A673 (cell line): Measurements from ENCODE around the gene PXDN. TPM values are rescaled to one million over a fixed set of nuclear protein-coding genes. Genes with fewer than 3 reads are reported as not detected.
A peak's percentile ranks its signal among the peaks of the same experiment; 100 is the strongest.

Experiments
- BruUV-seq: library from RNA; stranded (reverse); fragments of 400-500 nt; replicated peaks from 2 replicates; lab custom pipeline; 2021; lab: Mats Ljungman, UMichigan
- CTCF ChIA-PET: fragments of 300-600 bp; sonication (Branson Sonifier 250); formaldehyde crosslinking; loops from one replicate; lab custom pipeline; 2022; ENCODE audit warnings: antibody characterized with exemption; lab: Charles Lee
- POLR2A ChIA-PET: fragments of 300-600 bp; sonication (Branson Sonifier 250); formaldehyde crosslinking; loops from one replicate; lab custom pipeline; 2022; ENCODE audit warnings: antibody characterized with exemption; ENCODE audit not compliant: low non-redundant PET; lab: Charles Lee
- DNase-seq: peaks from one replicate; pipeline ENCODE4 v3.0.0-alpha.2; 2015; ENCODE audit warnings: low spot score
- H3K27ac ChIP-seq: fragments of 200-600 bp; sonication (generic); 2 replicates; pipeline ENCODE4 v1.5.1; 2016; ENCODE audit warnings: mixed run types, low read depth, mild to moderate bottlenecking, mixed read lengths, antibody characterized with exemption, low read length; ENCODE audit not compliant: poor library complexity, severe bottlenecking
- H3K27me3 ChIP-seq: fragments of 200-600 bp; sonication (generic); replicated peaks from 2 replicates; pipeline ENCODE4 v1.6.1; 2017; ENCODE audit warnings: mixed run types, low read depth, mild to moderate bottlenecking, mixed read lengths, antibody characterized with exemption, low read length; ENCODE audit not compliant: insufficient read depth, poor library complexity
- H3K36me3 ChIP-seq: fragments of 200-600 bp; sonication (generic); 2 replicates; pipeline ENCODE4 v1.6.1; 2016; ENCODE audit warnings: mixed run types, mild to moderate bottlenecking, mixed read lengths, antibody characterized with exemption, low read length; ENCODE audit not compliant: insufficient read depth, poor library complexity, severe bottlenecking
- H3K4me1 ChIP-seq: fragments of 200-600 bp; sonication (generic); 2 replicates; pipeline ENCODE4 v1.6.1; 2017; ENCODE audit warnings: mixed run types, mild to moderate bottlenecking, mixed read lengths, antibody characterized with exemption, low read length; ENCODE audit not compliant: insufficient read depth, poor library complexity, severe bottlenecking
- H3K4me3 ChIP-seq: fragments of 200-600 bp; sonication (generic); 2 replicates; pipeline ENCODE4 v1.5.1; 2016; ENCODE audit warnings: low read depth, mixed run types, mild to moderate bottlenecking, mixed read lengths, low read length; ENCODE audit not compliant: poor library complexity, severe bottlenecking
- H3K9me3 ChIP-seq: fragments of 200-600 bp; sonication (generic); 2 replicates; pipeline ENCODE4 v1.6.1; 2016; ENCODE audit warnings: mixed run types, low read depth, mild to moderate bottlenecking, mixed read lengths, antibody characterized with exemption, low read length; ENCODE audit not compliant: poor library complexity, severe bottlenecking
- CTCF ChIP-seq: fragments of 300-800, 200-600 bp; sonication (generic); conservative IDR thresholded peaks from 2 replicates; pipeline ENCODE4 v1.5.1; 2017; ENCODE audit warnings: low read depth, mild to moderate bottlenecking, antibody characterized with exemption, low read length, moderate library complexity, mixed read lengths
- EZH2 ChIP-seq: fragments of 200-600 bp; sonication (generic); IDR thresholded peaks from 2 replicates; pipeline ENCODE4 v1.6.1; 2017; ENCODE audit warnings: borderline replicate concordance, low read depth, mild to moderate bottlenecking, mixed read lengths, antibody characterized with exemption, low read length; ENCODE audit not compliant: poor library complexity, severe bottlenecking
- intact Hi-C: fragments of 100-400 bp; cut with micrococcal nuclease; formaldehyde crosslinking; loops from one replicate; pipeline ENCODE4 v1.10.0; 2022; ENCODE audit not compliant: unreplicated experiment
- total RNA-seq: library from RNA; stranded (reverse); gene quantifications from 2 replicates; pipeline ENCODE4 v1.2.3, GENCODE V29; 2021

PXDN gene
- total RNA-seq, 1 experiment from 2014 or later: 162 TPM

GRCh38 chr2:1655461-1655860 lies 88.9 kb downstream of the PXDN start:
- CTCF ChIA-PET: no interaction called here
- no TSS peak for BruUV-seq
- peaks cover 46% of the 10 kb centered on the region for H3K36me3 ChIP-seq
- no peak overlapping the region for H3K27ac ChIP-seq
- no peaks in the 10 kb centered on the region for H3K4me1 ChIP-seq
- DNase-seq: no peak
- POLR2A ChIA-PET: no interaction called here
- no peaks in the 10 kb centered on the region for H3K9me3 ChIP-seq
- H3K27me3 ChIP-seq: no peaks in the 10 kb centered on the region
- intact Hi-C loops: no loop called here
- no peak overlapping the region for H3K4me3 ChIP-seq
- TF ChIP-seq EZH2: no peak
- TF ChIP-seq CTCF: no peak

GRCh38 chr2:1654696-1655374 lies 89.5 kb downstream of the PXDN start:
- Histone ChIP-seq H3K4me3 (no peak overlapping the region), H3K9me3 (no peaks in the 10 kb centered on the region), H3K27me3 (no peaks in the 10 kb centered on the region), H3K27ac (no peak overlapping the region), H3K36me3 (peaks cover 42% of the 10 kb centered on the region), H3K4me1 (no peaks in the 10 kb centered on the region)
- CTCF ChIA-PET: no interaction called here
- no peak for DNase-seq
- intact Hi-C loops: no loop called here
- no TSS peak for BruUV-seq
- POLR2A ChIA-PET: no interaction called here
- TF ChIP-seq CTCF: no peak
- TF ChIP-seq EZH2: no peak

GRCh38 chr2:1653956-1654695 lies 90.2 kb downstream of the PXDN start:
- peak overlapping the region; percentile 50 for H3K27ac ChIP-seq
- no peaks in the 10 kb centered on the region for H3K27me3 ChIP-seq
- CTCF ChIA-PET: no interaction called here
- peaks cover 42% of the 10 kb centered on the region for H3K36me3 ChIP-seq
- BruUV-seq: no TSS peak
- TF ChIP-seq CTCF (no peak), EZH2 (no peak)
- no peak for DNase-seq
- H3K4me1 ChIP-seq: no peaks in the 10 kb centered on the region
- POLR2A ChIA-PET: no interaction called here
- no peaks in the 10 kb centered on the region for H3K9me3 ChIP-seq
- intact Hi-C loops: no loop called here
- no peak overlapping the region for H3K4me3 ChIP-seq
